HCT116 (cell line): ENCODE results near the gene CFAP92. TPM values are rescaled to one million over a fixed set of nuclear protein-coding genes. Genes with fewer than 3 reads are reported as not detected.

ENCODE experiments used
- ATAC-seq: fragments of 200-7000 bp; cut with Tn5 transposase; 2 replicates; pipeline ENCODE4 v1.9.1; 2020; ENCODE audit warnings: mild to moderate bottlenecking, moderate library complexity
- BruUV-seq: library from RNA; stranded (reverse); fragments of 400-500 nt; replicated peaks from 2 replicates; lab custom pipeline; 2021; lab: Mats Ljungman, UMichigan
- CTCF ChIA-PET: fragments of 300-600 bp; sonication (Branson Sonifier 250); formaldehyde crosslinking; loops from one replicate; lab custom pipeline; 2021; ENCODE audit warnings: antibody characterized with exemption; lab: Charles Lee
- POLR2A ChIA-PET: fragments of 300-600, 350-600 bp; sonication (Branson Sonifier 250); formaldehyde crosslinking; loops from one replicate; lab custom pipeline; 2021; ENCODE audit warnings: antibody characterized with exemption; lab: Charles Lee
- RAD21 ChIA-PET, 2 experiments: fragments of 300-600 bp; sonication (Branson Sonifier 250); formaldehyde crosslinking; loops; one replicate each; lab custom pipeline; 2023; ENCODE audit warnings: low total read pairs in 2 of 2; ENCODE audit not compliant: uncharacterized antibody in 2 of 2, unreplicated experiment in 2 of 2, low non-redundant PET in 1 of 2; lab: Charles Lee
- DNase-seq: peaks from one replicate; pipeline ENCODE4 v3.0.0-alpha.2; 2010; ENCODE audit warnings: low read depth, low spot score
- H2AFZ ChIP-seq: fragments of 200-600 bp; shearing (Covaris generic), sonication (generic); 2 replicates; pipeline ENCODE4 v1.6.1; 2017; ENCODE audit warnings: low read depth, mixed run types, mixed read lengths, antibody characterized with exemption, low read length; ENCODE audit not compliant: poor library complexity, severe bottlenecking
- H3K27ac ChIP-seq: 2 replicates; pipeline ENCODE4 v1.5.1; 2012; ENCODE audit warnings: low read depth, low read length
- H3K27me3 ChIP-seq: fragments of 200-600 bp; sonication (generic); 2 replicates; pipeline ENCODE4 v1.6.1; 2016; ENCODE audit warnings: mixed run types, low read length, mixed read lengths; ENCODE audit not compliant: insufficient read depth
- H3K36me3 ChIP-seq, 2 experiments: fragments of 200-500 bp in 1 of 2; fragments of 200-600 bp in 1 of 2; sonication (Bioruptor generic) in 1 of 2; sonication (generic) in 1 of 2; 2 replicates each; pipeline versions ENCODE4 v1.5.1 to v1.6.1; 2014 to 2016; ENCODE audit warnings: low read length in 2 of 2, inconsistent platforms in 1 of 2, mixed read lengths in 1 of 2, mixed run types in 1 of 2; ENCODE audit not compliant: insufficient read depth in 2 of 2, control insufficient read depth in 1 of 2
- H3K4me1 ChIP-seq, 2 experiments: fragments of 200-600 bp in 1 of 2; sonication (generic) in 1 of 2; 2 replicates each; pipeline versions ENCODE4 v1.5.1 to v1.6.1; 2012 to 2017; ENCODE audit warnings: low read length in 2 of 2, inconsistent platforms in 1 of 2, mild to moderate bottlenecking in 1 of 2, mixed read lengths in 1 of 2, mixed run types in 1 of 2, moderate library complexity in 1 of 2; ENCODE audit not compliant: insufficient read depth in 2 of 2, control insufficient read depth in 1 of 2
- H3K4me2 ChIP-seq: fragments of 200-600 bp; sonication (generic); 2 replicates; pipeline ENCODE4 v1.6.1; 2017; ENCODE audit warnings: mixed run types, low read length, mixed read lengths
- H3K4me3 ChIP-seq, 2 experiments: fragments of 200-600 bp in 1 of 2; sonication (generic) in 1 of 2; replicated peaks in 1 of 2; 2 replicates each; pipeline ENCODE4 v1.5.1; 2011 to 2016; ENCODE audit warnings: low read length in 2 of 2, control low read depth in 1 of 2, low read depth in 1 of 2, mild to moderate bottlenecking in 1 of 2, mixed read lengths in 1 of 2, mixed run types in 1 of 2
- H3K79me2 ChIP-seq: fragments of 200-600 bp; sonication (generic); 2 replicates; pipeline ENCODE4 v1.6.1; 2017; ENCODE audit warnings: mild to moderate bottlenecking, mixed run types, low read length, moderate library complexity, mixed read lengths; ENCODE audit not compliant: insufficient read depth
- H3K9ac ChIP-seq: fragments of 200-600 bp; sonication (generic); 2 replicates; pipeline ENCODE4 v1.6.1; 2016; ENCODE audit warnings: low read length, mixed read lengths
- H3K9me2 ChIP-seq: fragments of 200-600 bp; sonication (generic), shearing (Covaris generic); 2 replicates; pipeline ENCODE4 v1.6.1; 2017; ENCODE audit warnings: mixed run types, mild to moderate bottlenecking, moderate library complexity; ENCODE audit not compliant: insufficient read depth
- H3K9me3 ChIP-seq, 2 experiments: fragments of 200-500 bp in 1 of 2; fragments of 200-600 bp in 1 of 2; sonication (Bioruptor generic) in 1 of 2; sonication (generic) in 1 of 2; 2 replicates each; pipeline ENCODE4 v1.6.1; 2014 to 2017; ENCODE audit warnings: low read length in 2 of 2, mixed read lengths in 2 of 2, inconsistent platforms in 1 of 2, low read depth in 1 of 2, mild to moderate bottlenecking in 1 of 2, mixed run types in 1 of 2, moderate library complexity in 1 of 2; ENCODE audit not compliant: control insufficient read depth in 1 of 2, insufficient read depth in 1 of 2
- H4K20me1 ChIP-seq: fragments of 200-600 bp; sonication (generic), shearing (Covaris generic); 2 replicates; pipeline ENCODE4 v1.6.1; 2017; ENCODE audit warnings: mixed run types, mild to moderate bottlenecking, moderate library complexity; ENCODE audit not compliant: insufficient read depth
- CEBPB ChIP-seq: IDR thresholded peaks from 2 replicates; pipeline ENCODE4 v1.6.1; 2012; ENCODE audit warnings: low read depth
- CTCF ChIP-seq, 3 experiments: fragments of 200-600 bp in 1 of 3; sonication (generic) in 1 of 3; IDR thresholded peaks in 2 of 3; conservative IDR thresholded peaks in 1 of 3; 2 replicates each; pipeline ENCODE4 v1.5.1; 2012 to 2017; ENCODE audit warnings: low read depth in 2 of 3, low read length in 2 of 3, antibody characterized with exemption in 1 of 3, borderline replicate concordance in 1 of 3, control low read depth in 1 of 3, mild to moderate bottlenecking in 1 of 3, mixed read lengths in 1 of 3, mixed run types in 1 of 3, moderate library complexity in 1 of 3; ENCODE audit not compliant: insufficient read depth in 1 of 3
- EZH2 ChIP-seq: fragments of 200-600 bp; sonication (generic); IDR thresholded peaks from 2 replicates; pipeline ENCODE4 v1.6.1; 2017; ENCODE audit warnings: antibody characterized with exemption, mixed run types
- EZH2phosphoT487 ChIP-seq: fragments of 200-600 bp; IDR thresholded peaks from 2 replicates; pipeline ENCODE4 v1.6.1; 2018; ENCODE audit warnings: antibody characterized with exemption, borderline replicate concordance
- JUND ChIP-seq: IDR thresholded peaks from 2 replicates; pipeline ENCODE4 v1.6.1; 2012
- MAX ChIP-seq: IDR thresholded peaks from 2 replicates; pipeline ENCODE4 v1.6.1; 2012
- POLR2A ChIP-seq: IDR thresholded peaks from 2 replicates; pipeline ENCODE4 v1.7.0; 2011; ENCODE audit warnings: borderline replicate concordance; ENCODE audit not compliant: insufficient read depth, insufficient read length; ENCODE audit errors: extremely low read depth
- POLR2AphosphoS5 ChIP-seq: IDR thresholded peaks from 2 replicates; pipeline ENCODE4 v1.6.1; 2011; ENCODE audit warnings: mild to moderate bottlenecking, low read depth, low read length, moderate library complexity
- TCF7L2 ChIP-seq: IDR thresholded peaks from 2 replicates; pipeline ENCODE4 v1.7.0; 2011; ENCODE audit warnings: borderline replicate concordance, inconsistent platforms; ENCODE audit not compliant: insufficient read depth, insufficient read length; ENCODE audit errors: extremely low read depth
- YY1 ChIP-seq: IDR thresholded peaks from 2 replicates; pipeline ENCODE4 v1.6.1; 2011; ENCODE audit warnings: low read length, low read depth, moderate library complexity, mild to moderate bottlenecking; ENCODE audit not compliant: insufficient replicate concordance; ENCODE audit errors: extremely low read depth
- intact Hi-C: fragments of 100-400 bp; cut with micrococcal nuclease; formaldehyde crosslinking; loops from 2 replicates; pipeline ENCODE4 v1.10.0; 2022
- total RNA-seq: library from RNA; stranded (reverse); gene quantifications from one replicate; pipeline ENCODE4 v1.2.1, GENCODE V29; 2021; ENCODE audit not compliant: unreplicated experiment

Gene CFAP92
- total RNA-seq, 1 experiment from 2014 or later, result 3.6 TPM

- DNase-seq (no peak), ATAC-seq (no peak)
- Histone ChIP-seq H2AFZ (no peak overlapping the region), H3K4me2 (no peak overlapping the region), H3K27ac (no peak overlapping the region), H3K9ac (no peak overlapping the region), H3K4me3 (no peak overlapping the region), H3K79me2 (no peaks in the 10 kb centered on the region), H3K27me3 (0 out of 2 replicates have a peak, but pooled peaks cover 2% of the 10 kb centered on the region), H3K9me2 (no peaks in the 10 kb centered on the region), H3K4me1 (peaks cover 0 to 5% of the 10 kb centered on the region in 2 experiments; a peak in 1 of 4 replicates), H3K36me3 (no peaks in the 10 kb centered on the region), H3K9me3 (no peaks in the 10 kb centered on the region), H4K20me1 (no peaks in the 10 kb centered on the region)
- ChIA-PET RAD21 (interaction anchor here in 1 of 2 experiments (0.5 kb wide), 1 partner anchor 372 kb away, joined by 3 read pairs; no protein-coding TSS in a partner anchor), CTCF (interaction anchor here (1.4 kb wide), 1 partner anchor 10 kb away, joined by 6 read pairs; no protein-coding TSS in a partner anchor), POLR2A (no interaction called here)
- BruUV-seq, result no TSS peak
- TF ChIP-seq EZH2phosphoT487 (no peak), YY1 (no peak), EZH2 (no peak), MAX (no peak), POLR2AphosphoS5 (no peak), JUND (no peak), CTCF (IDR thresholded peaks at IDR 0.05 in 2 of 3, conservative IDR thresholded peaks at IDR 0.05 in 1 of 3; ENCODE audit: borderline replicate concordance in 1 of 3, insufficient read depth in 1 of 3, low read depth in 2 of 3, low read length in 2 of 3) (no peak), POLR2A (no peak), TCF7L2 (no peak), CEBPB (no peak)
- intact Hi-C loops, result no loop called here
Measured at GRCh38 chr3:129037093-129037419, 43.2 kb upstream of the CFAP92 start.
